ENCODE measurements around the gene TCF4. TPM values are rescaled to one million over a fixed set of nuclear protein-coding genes. Genes with fewer than 3 reads are reported as not detected.

Gene TCF4
- total and polyA plus RNA-seq, 2 donors (not counting 1 experiment from before 2014, with no cell fraction given), result 68.5 to 353 TPM

DNA sequence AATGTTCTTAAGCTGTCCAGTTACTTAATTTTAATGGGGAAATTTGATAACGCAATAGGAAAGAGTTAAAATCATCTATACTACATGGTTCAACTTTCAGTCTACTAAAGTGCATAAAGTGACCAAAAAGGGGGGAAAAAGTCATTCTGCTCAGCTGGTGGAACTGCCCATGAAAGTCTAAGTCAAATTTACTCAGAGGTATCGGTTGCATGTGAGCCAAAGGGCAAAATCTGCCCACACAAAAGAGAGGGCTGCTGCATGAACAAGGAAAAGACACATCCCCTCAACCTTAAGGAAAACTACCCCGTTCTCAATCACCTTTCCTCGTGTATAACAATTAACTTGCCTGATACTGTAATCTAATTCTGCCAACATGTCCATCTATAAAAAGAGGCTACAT is 126.1 kb downstream of the TCF4 start:
- H3K4me2 ChIP-seq (replicated peaks; ENCODE audit: low read depth, low read length, poor library complexity, severe bottlenecking), result no peak overlapping the region
- peaks cover 20% of the 10 kb centered on the region in 2 donors for H3K4me1 ChIP-seq (ENCODE audit: control insufficient read depth in 2 of 2, insufficient read depth in 2 of 2, low read length in 2 of 2)
- H3K27me3 ChIP-seq (replicated peaks in 1 of 4; ENCODE audit: control extremely low read depth in 1 of 4, control insufficient read depth in 3 of 4, insufficient read depth in 4 of 4, low read length in 3 of 4), result no peaks in the 10 kb centered on the region
- Mint-ChIP-seq H3K9me3 (ENCODE audit: insufficient read depth) (no peaks in the 10 kb centered on the region), H3K27ac (no peak overlapping the region), H3K4me3 (no peak overlapping the region), H3K4me1 (peaks cover 30% of the 10 kb centered on the region), H3K27me3 (no peaks in the 10 kb centered on the region)
- H3K4me3 ChIP-seq (ENCODE audit: control extremely low read depth in 1 of 5, extremely low read depth in 1 of 5, insufficient read depth in 1 of 5, low read depth in 2 of 5, low read length in 4 of 5), result no peak overlapping the region
- TF ChIP-seq, protein P1, sequence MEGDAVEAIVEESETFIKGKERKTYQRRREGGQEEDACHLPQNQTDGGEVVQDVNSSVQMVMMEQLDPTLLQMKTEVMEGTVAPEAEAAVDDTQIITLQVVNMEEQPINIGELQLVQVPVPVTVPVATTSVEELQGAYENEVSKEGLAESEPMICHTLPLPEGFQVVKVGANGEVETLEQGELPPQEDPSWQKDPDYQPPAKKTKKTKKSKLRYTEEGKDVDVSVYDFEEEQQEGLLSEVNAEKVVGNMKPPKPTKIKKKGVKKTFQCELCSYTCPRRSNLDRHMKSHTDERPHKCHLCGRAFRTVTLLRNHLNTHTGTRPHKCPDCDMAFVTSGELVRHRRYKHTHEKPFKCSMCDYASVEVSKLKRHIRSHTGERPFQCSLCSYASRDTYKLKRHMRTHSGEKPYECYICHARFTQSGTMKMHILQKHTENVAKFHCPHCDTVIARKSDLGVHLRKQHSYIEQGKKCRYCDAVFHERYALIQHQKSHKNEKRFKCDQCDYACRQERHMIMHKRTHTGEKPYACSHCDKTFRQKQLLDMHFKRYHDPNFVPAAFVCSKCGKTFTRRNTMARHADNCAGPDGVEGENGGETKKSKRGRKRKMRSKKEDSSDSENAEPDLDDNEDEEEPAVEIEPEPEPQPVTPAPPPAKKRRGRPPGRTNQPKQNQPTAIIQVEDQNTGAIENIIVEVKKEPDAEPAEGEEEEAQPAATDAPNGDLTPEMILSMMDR (IDR thresholded peaks at IDR 0.05), result no peak
- no peak for TF ChIP-seq EZH2 (IDR thresholded peaks at IDR 0.05; ENCODE audit: borderline replicate concordance, insufficient read depth, low read depth, low read length, poor library complexity, severe bottlenecking)
- no peaks in the 10 kb centered on the region for H4K20me1 ChIP-seq (ENCODE audit: control insufficient read depth, insufficient read depth, low read length, poor library complexity, severe bottlenecking)
- ChIA-PET CTCF (interaction anchor here (1.9 kb wide), 1 partner anchor 46 kb away, joined by 4 read pairs; no protein-coding TSS in a partner anchor), POLR2A (no interaction called here)
- DNase-seq, result no peak
- intact Hi-C loops (cut with micrococcal nuclease), result no loop called here
- ATAC-seq (ENCODE audit: low read depth), result no peak
- no peaks in the 10 kb centered on the region for H3K9me3 ChIP-seq (ENCODE audit: control extremely low read depth in 1 of 3, control insufficient read depth in 2 of 3, insufficient read depth in 1 of 3, low read length in 2 of 3)
- no peaks in the 10 kb centered on the region for H3K79me2 ChIP-seq (ENCODE audit: control insufficient read depth, insufficient read depth, low read length)
- peaks cover 0 to 3% of the 10 kb centered on the region in 2 experiments for H3K36me3 ChIP-seq (replicated peaks in 1 of 2; ENCODE audit: control extremely low read depth in 1 of 2, control insufficient read depth in 1 of 2, extremely low read depth in 1 of 2, insufficient read depth in 2 of 2, low read length in 1 of 2)
- H3K27ac ChIP-seq (ENCODE audit: low read length in 2 of 2), result no peak overlapping the region
- H3K9ac ChIP-seq (ENCODE audit: low read length), result no peak overlapping the region
- no CpG with 5 or more reads among the region's 4 CpGs for WGBS (ENCODE audit: insufficient coverage)
- no peak overlapping the region for H2AFZ ChIP-seq (ENCODE audit: insufficient read depth, low read depth, low read length, poor library complexity, severe bottlenecking)

DNA sequence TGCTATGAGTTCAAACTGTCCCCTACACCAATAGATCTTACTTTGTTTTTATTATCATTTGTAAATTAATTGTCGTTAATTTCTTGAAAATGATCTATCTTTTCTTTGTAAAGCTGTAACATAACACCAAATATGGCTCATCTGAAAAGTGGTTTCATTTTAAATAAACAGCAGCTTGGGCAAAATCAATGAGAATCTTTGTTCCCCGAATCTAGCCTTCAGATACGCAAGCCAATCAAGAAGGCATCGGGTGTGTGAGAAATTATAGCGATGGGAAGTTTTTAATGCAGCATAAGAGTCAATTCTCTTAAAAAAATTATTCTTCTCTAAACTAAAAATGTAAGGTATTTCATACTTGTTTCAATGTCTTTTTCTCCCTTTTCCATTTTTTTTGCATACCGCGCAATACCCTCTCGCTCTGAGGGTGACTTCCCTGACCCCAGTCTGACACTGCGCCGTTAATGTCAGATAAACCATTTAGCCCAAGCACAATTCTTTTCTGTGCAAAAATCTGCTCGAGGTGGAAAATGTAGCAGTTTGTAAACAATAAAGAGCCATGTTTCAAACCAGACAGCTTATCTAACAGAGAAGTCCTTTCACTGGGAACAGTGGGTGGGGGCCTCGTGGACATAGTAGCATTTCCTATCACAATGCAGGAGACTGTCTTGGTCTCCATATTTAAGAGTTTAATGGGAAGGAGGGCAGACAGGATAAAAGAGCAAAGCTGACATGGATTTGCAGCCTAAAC is 129.4 kb downstream of the TCF4 start:
- H3K4me2 ChIP-seq (replicated peaks; ENCODE audit: low read depth, low read length, poor library complexity, severe bottlenecking), result no peak overlapping the region
- peaks cover 0 to 3% of the 10 kb centered on the region in 2 experiments for H3K36me3 ChIP-seq (replicated peaks in 1 of 2; ENCODE audit: control extremely low read depth in 1 of 2, control insufficient read depth in 1 of 2, extremely low read depth in 1 of 2, insufficient read depth in 2 of 2, low read length in 1 of 2)
- ATAC-seq (ENCODE audit: low read depth) (no peak), DNase-seq (no peak)
- 95% methylated on average over 4 of the region's 12 CpGs for WGBS (ENCODE audit: insufficient coverage)
- H3K79me2 ChIP-seq (ENCODE audit: control insufficient read depth, insufficient read depth, low read length), result peaks cover 18% of the 10 kb centered on the region
- POLR2A ChIA-PET, result no interaction called here
- CTCF ChIA-PET, result interaction anchor here (0.6 kb wide), 1 partner anchor 402 kb away, joined by 3 read pairs; no protein-coding TSS in a partner anchor
- H3K4me3 ChIP-seq (ENCODE audit: control extremely low read depth in 1 of 5, extremely low read depth in 1 of 5, insufficient read depth in 1 of 5, low read depth in 2 of 5, low read length in 4 of 5), result no peak overlapping the region
- no peaks in the 10 kb centered on the region for H3K4me1 ChIP-seq (ENCODE audit: control insufficient read depth in 2 of 2, insufficient read depth in 2 of 2, low read length in 2 of 2)
- H3K9ac ChIP-seq (ENCODE audit: low read length), result no peak overlapping the region
- no peaks in the 10 kb centered on the region for H3K27me3 Mint-ChIP-seq
- H3K27me3 ChIP-seq (replicated peaks in 1 of 4; ENCODE audit: control extremely low read depth in 1 of 4, control insufficient read depth in 3 of 4, insufficient read depth in 4 of 4, low read length in 3 of 4), result no peaks in the 10 kb centered on the region
- no peaks in the 10 kb centered on the region for H3K9me3 ChIP-seq (ENCODE audit: control extremely low read depth in 1 of 3, control insufficient read depth in 2 of 3, insufficient read depth in 1 of 3, low read length in 2 of 3)
- no peak overlapping the region for H3K4me3 Mint-ChIP-seq
- no peak overlapping the region for H2AFZ ChIP-seq (ENCODE audit: insufficient read depth, low read depth, low read length, poor library complexity, severe bottlenecking)
- peaks cover 21% of the 10 kb centered on the region for H3K4me1 Mint-ChIP-seq
- H4K20me1 ChIP-seq (ENCODE audit: control insufficient read depth, insufficient read depth, low read length, poor library complexity, severe bottlenecking), result no peaks in the 10 kb centered on the region
- H3K27ac ChIP-seq (ENCODE audit: low read length in 2 of 2), result no peak overlapping the region
- H3K27ac Mint-ChIP-seq, result no peak overlapping the region
- intact Hi-C loops (cut with micrococcal nuclease), result no loop called here
- H3K9me3 Mint-ChIP-seq (ENCODE audit: insufficient read depth), result no peaks in the 10 kb centered on the region
- TF ChIP-seq, protein P1 (IDR thresholded peaks at IDR 0.05), result no peak
- TF ChIP-seq EZH2 (IDR thresholded peaks at IDR 0.05; ENCODE audit: borderline replicate concordance, insufficient read depth, low read depth, low read length, poor library complexity, severe bottlenecking), result no peak

Data from B cell (primary cell).